Activated CD8-positive, alpha-beta memory T cell treated with anti-CD3 and anti-CD28 coated beads, Interleukin-2, amount 50 U/mL, for 1 hour (primary cell): ENCODE measurements around the gene TMEM247.

Experiments used
- DNase-seq: peaks from one replicate; pipeline ENCODE4 v3.0.0-alpha.2; 2020; ENCODE audit errors: extremely low read depth

TMEM247 gene

DNA sequence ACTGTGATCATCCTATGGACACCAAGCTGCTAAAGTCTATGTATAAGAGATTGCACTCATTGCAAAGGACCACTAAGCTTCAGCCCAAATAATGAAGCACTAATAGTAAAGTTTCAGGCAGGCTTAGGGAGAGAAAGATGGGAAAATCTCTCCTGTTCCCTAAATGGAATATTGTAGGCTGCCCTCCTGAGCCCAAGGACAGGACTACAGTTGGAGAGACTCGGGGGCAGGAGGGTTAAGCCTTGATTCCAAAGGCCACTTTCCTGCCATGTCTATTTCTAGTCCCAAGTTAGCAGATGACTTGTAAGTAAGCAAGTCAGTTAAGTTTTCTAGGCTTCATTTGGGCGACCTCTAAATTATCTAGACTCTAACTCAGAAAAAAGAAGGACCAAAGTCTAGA is 9.0 kb downstream of the TMEM247 start:
- DNase-seq: no peak

GRCh38 chr2:46489423-46490174 is 10.2 kb downstream of the TMEM247 start:
- no peak for DNase-seq

- DNase-seq: no peak
These were observed 11.3 kb downstream of the TMEM247 start for GRCh38 chr2:46490521-46491141.

DNA sequence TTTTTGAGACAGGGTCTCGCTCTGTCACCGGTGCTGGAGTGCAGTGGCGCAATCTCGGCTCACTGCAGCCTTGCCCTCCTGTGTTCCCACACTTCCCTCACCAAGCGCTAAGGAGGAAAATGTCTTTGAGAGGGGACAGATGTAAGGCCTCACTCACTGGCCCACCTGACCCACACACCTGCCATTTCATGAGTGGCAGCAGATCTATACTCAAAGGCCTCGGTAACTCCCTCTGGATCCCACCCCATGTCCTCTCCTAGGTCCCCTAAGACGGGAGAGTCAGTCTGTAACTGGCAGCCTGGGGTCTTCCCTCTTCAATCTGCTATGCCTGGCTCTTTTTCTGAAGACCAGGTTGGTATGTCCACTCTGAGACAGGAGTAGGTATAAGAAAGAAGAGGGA is 12.9 kb downstream of the TMEM247 start:
- no peak for DNase-seq

DNA sequence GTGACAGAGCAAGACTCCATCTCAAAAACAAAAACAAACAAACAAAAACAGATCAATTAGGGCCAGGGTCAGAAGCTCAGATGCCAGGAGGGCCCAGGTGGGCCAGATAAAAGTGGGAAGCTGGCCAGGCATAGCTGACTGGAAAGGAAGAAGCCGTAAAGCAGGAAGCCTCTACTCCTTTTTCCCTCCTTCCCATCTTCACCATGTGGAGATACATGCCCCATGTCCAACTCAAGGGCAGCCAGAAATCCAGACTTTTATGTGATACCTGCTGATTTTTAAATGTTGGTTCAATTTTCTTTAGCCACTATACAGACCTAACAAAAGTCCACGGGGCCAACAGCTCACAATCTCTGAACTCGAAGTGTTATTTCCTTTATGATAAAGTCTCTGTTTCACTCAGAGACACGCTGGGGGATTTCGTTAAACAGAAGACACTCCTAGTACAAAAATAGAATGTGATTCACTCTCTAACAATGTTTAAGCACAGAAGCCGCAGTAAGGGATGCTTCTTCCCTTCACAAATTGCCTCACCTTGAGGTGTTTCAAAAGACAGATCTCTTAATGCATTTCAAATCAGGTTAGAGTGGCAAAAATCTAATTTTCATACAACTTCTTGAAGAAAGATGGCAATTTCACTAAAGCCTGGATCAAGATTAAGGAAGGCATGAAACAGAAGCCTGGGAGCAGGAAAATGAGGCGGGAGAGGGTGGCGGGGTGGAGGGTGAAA is 14.0 kb downstream of the TMEM247 start:
- DNase-seq: no peak

DNA sequence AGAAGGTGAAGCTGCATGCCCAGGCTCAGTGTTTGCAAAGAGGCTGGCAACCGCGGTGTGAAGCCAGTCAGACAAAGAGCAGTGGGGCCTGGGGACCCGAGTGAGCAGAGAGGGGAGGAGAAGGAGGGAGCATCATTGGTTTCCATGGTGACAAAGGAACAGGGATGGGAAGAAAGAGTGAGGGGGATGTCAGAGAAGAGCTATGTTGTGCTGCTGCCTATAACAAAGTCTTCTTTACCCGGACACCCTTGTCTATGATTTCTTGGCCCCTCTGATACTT is 14.5 kb downstream of the TMEM247 start:
- no peak for DNase-seq

GRCh38 chr2:46494596-46494995 is 15.2 kb downstream of the TMEM247 start:
- no peak for DNase-seq

DNA sequence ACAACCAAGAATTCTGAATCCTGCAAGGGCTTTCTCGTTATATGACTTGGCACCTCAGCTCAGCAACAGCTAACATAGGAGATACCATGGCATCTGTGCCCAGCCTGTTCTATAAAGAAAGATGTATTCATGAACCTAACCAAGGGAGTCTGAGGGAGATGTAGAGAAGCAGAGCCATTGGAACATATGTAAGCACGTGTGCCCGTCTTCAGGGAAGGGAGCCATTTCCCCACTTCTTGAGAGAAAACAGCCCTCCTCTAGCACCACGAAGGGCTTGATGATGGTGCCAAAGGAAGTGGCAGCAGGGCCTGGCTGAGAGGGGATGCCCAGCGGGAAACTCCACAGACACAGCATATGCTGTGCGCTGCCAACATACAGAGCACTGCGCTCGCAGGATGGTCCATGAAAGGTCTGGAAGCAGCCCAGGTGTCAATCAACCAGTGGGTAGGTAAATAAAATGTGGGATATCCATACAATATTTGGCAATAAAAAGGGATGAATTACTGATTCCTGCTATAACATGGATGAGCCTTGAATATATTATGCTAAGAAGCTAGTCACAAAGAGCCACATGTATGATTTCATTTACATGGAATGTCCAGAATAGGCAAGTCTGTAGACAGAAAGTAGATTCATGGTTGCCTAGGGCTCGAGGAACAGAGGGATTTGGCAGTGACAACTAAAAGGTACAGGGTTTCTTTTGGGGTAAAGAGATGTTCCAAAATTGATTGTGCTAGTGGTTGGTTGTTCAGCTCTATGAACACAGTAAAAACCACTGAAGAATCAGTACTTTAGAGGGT is 16.1 kb downstream of the TMEM247 start:
- no peak for DNase-seq

DNA sequence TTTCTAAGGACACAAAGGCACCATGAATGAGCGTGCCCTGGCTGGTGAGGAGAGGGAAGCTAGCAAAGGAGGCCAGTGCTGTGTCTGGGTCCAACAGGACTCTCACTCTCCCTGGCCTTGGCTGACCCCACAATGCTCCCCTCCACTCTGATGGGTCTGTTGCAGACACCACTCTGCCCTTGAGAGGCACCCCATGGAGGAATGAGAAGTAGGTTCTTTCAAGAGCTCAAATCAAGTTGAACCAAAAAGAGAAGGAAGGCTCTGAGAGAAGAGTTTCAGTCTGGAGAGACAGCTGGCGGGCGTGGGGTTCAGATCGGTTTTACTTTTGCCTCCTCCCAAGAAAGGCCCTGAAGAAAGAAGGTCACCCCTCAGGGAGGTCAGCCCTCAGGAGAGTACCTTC is 18.4 kb downstream of the TMEM247 start:
- no peak for DNase-seq

- DNase-seq: no peak
These were observed 19.3 kb downstream of the TMEM247 start for GRCh38 chr2:46498681-46499080.

DNA sequence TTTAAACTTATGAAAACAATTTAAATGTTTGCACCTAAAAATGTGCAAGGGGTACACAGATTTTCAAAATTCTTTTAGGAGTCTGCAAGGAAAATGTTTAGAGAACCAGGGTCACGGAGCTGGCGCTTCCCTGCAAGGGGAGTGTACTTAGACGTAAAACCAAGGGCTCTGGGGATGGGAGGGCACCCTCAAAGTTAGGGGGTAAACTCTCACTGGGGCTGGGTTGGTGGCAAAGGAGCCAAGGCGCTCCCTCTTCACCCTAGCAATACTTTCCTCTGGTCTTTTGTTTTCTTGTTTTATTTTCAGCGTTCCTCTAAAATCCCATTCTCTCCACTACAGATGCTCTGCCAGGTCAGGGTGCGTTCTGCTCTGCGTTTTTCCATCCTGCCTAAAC is 20.0 kb downstream of the TMEM247 start:
- DNase-seq: no peak

DNA sequence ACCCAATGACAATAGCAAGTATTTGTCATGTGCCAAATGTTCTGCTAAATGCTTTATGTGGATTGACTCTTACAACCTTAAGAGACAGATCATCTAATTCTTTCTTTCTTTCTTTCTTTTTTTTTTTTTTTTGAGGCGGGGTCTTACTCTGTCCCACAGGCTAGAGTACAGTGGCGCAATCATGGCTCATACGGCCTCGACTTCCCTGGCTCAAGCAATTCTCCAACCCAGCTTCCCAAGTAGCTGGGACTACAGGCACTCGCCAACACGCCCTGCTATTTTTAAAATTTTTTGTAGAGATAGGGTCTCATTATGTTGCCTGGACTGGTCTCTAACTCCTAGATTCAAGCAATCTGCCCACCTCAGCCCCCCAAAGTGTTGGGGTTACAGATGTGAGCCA is 21.4 kb downstream of the TMEM247 start:
- DNase-seq: no peak

- DNase-seq: no peak
These were observed 23.0 kb downstream of the TMEM247 start for GRCh38 chr2:46502291-46502885.

GRCh38 chr2:46503686-46504085 is 24.3 kb downstream of the TMEM247 start:
- DNase-seq: no peak

GRCh38 chr2:46504221-46504620 is 24.9 kb downstream of the TMEM247 start:
- DNase-seq: no peak

DNA sequence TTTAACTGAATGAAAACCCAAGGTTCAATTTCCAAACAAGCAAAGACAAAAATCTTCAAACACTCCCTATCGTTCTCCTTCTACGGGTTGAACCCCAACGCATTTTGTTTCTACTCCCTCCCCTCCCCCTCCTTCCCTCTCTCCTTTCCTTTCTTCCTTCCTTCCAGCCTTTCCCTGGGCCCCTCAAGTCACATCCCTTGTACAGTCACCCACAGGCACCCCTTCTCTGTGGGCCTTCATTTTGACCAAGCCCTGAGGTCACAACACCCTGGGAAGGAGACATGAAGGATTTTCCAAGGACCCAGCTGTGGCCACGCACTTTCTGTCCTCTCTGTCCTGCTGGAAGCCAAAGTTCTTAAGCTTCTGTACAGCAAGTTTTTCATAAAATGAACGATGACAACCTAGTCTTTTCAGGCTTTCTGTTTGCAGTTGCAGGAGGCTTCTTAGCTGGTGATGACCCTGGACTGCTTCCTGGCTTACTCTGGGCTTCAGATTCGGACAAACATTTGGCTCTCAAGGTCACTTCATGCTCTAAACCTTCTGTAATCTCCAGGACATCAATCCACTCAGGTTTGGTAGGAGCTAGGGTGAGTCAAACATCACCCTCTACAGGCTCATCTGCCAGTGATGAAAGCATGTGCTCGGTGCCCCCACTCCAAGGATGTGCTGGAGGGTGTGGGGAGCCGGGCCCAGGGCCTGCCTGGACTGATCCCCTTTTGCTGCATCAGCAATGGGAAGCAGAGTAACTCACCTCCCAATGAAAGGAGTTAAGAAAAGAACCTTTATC is 25.5 kb downstream of the TMEM247 start:
- no peak for DNase-seq

DNA sequence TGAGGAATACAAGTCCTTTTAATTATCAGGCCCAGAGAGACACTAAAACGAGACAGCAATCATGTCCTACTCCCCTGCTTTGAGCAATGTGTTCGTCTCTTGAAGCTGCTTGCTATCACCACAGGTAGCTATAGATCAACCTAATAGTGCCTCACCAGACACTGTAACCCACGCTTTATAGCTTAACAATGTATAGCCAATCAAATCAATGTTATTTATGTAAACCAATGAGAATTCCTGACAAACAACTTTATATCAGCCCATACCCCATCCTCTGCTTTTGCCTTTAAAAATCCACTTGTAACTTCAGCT is 26.1 kb downstream of the TMEM247 start:
- no peak for DNase-seq

DNA sequence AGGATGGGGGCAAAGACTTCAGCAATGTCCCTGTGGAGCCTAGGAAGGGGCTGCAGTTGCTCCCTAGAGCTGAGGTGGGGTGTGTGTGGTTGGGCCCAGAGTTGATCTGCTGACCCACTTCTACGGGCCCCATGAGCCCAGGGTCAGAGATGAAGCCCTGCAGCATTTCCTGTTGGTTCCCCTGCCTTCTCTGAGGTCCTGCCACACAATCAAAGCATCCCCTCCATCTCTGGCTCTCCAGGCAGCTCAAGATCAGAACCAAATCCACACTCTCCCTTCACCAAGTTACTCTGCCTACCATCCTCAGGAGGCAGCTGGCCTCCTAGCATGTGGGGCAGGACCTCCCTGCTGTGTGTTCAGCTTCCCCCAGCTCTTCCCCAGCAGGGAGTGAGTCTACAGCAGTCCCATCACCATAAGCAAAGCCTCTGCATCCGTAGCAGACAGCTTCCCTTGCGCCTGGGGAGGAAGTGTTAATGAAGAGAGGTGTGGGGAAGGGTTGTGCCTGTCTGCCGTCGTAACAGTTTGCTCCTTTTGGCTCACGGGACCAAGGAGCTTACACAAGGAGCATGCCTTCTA is 26.9 kb downstream of the TMEM247 start:
- no peak for DNase-seq

DNA sequence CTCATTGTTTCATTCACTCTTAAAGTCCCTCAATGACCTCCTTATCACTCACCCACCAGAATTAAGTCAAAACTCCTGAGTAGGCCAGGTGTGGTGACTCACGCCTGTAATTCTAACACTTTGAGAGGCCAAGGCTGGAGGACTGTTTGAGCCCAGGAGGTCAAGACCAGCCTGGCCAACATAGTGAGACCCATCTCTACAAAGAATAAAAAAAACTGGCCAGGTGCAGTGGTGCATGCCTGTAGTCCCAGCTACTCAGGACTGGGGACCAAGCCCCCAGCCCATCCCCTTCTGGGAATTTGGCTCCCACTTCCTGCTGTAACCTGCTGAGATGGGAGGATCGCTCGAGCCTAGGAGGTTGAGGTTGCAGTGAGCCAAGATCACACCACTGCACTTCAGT is 28.9 kb downstream of the TMEM247 start:
- DNase-seq: no peak

GRCh38 chr2:46508759-46509158 is 29.4 kb downstream of the TMEM247 start:
- no peak for DNase-seq

- no peak for DNase-seq
These were observed 30.4 kb downstream of the TMEM247 start for GRCh38 chr2:46509804-46510203.
